AG20443 (cell line): ENCODE measurements around the gene MTCL1.

ENCODE experiments used
- DNase-seq: peaks from one replicate; pipeline ENCODE4 v3.0.0; 2012; ENCODE audit warnings: low spot score, mixed read lengths

Gene MTCL1

GRCh38 chr18:8771930-8772329 lies 66.6 kb downstream of the MTCL1 start:
- peak; percentile 40 for DNase-seq

DNA sequence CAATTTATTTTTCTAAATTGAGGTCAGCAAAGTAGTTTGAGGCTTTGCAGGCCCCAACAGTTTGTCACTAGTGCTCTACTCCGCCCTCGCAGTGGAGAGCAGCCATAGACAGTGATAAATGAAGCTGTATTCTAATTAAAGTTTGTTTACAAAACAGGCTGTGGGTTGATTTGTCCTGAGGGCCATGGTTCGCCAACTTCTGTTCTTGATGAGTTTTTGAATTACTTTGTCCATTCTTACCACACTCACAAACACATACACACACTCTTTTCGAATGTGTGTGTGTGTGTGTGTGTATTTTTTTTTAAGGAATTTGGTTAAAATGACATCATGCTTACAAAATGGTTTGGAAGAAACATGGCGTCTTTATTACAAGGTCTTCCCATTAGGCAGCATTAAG lies 68.6 kb downstream of the MTCL1 start:
- DNase-seq, result no peak

- DNase-seq, result no peak
These were observed 70.9 kb downstream of the MTCL1 start for GRCh38 chr18:8776013-8776943.

DNA sequence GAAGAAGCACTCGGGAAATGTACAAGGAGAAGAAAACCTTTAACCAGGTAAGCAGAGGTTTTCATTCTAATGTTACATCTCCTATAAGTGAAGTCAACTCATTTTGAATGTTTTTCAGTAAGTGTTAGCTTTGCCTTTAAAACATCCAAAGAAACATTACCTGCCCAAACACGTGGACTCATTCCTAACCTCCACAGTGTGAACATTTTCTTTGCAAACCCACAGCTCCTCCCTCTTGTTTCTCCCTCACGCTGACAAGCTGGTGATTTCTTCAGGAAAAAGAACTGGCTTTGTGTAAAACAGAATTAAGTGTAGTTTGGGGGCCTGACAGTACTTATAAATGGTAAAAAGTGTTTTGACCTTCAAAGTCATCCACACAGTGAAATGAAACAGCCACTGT lies 72.5 kb downstream of the MTCL1 start:
- no peak for DNase-seq

DNA sequence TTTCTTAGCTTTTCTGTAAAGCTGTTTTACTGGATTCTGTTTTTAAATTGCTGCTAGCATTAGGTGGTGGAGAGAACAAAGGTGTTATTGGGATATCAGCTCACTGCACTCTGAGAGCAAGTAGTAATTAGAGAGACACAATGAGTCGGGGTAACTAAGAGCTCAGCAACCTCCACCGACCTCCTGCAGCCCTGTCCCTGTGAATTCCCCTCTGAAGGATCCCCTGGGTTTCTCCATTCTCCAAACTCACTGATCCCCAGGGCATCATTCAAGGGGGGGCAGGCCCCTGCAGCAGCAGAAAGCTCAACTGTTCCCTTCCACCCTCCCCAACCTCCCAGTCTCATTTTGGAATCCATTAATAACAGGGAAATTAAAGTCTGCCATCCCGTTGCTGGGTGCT lies 73.0 kb downstream of the MTCL1 start:
- no peak for DNase-seq

GRCh38 chr18:8778824-8779223 lies 73.5 kb downstream of the MTCL1 start:
- no peak for DNase-seq

DNA sequence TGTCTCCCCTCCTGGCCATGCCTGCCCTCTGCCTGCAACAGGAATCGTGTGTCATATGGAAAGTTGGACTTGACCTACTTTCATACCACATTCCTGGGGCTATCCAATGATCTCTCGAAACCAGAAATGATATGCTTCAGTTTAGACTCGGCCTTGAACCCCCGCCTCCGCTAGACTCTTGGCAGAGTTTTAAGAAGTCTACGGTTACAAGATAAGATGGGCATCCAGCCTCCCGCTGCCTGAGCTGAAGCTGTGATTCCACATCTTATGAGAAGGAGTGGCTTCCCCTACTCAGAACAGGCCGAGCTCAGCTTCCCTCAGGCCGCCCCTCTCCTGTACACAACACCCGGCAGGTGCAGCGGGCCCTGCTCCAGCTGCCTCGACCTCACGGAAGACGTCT lies 73.9 kb downstream of the MTCL1 start:
- DNase-seq, result no peak

- no peak for DNase-seq
These were observed 74.9 kb downstream of the MTCL1 start for GRCh38 chr18:8780227-8780626.

GRCh38 chr18:8781671-8782070 lies 76.3 kb downstream of the MTCL1 start:
- DNase-seq, result no peak

GRCh38 chr18:8783335-8783993 lies 78.1 kb downstream of the MTCL1 start:
- no peak for DNase-seq

DNA sequence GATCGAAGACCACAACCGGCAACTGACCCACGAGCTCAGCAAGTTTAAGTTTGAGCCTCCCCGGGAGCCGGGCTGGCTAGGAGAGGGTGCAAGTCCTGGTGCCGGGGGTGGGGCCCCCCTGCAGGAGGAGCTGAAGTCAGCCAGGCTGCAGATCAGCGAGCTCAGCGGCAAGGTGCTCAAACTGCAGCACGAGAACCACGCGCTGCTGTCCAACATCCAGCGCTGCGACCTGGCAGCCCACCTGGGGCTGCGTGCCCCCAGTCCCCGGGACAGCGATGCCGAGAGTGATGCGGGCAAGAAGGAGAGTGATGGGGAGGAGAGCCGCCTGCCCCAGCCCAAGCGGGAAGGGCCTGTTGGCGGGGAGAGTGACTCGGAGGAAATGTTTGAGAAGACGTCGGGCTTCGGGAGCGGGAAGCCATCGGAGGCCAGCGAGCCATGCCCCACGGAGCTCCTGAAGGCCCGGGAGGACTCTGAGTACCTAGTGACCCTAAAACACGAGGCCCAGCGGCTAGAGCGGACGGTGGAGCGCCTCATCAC lies 78.7 kb downstream of the MTCL1 start:
- no peak for DNase-seq

DNA sequence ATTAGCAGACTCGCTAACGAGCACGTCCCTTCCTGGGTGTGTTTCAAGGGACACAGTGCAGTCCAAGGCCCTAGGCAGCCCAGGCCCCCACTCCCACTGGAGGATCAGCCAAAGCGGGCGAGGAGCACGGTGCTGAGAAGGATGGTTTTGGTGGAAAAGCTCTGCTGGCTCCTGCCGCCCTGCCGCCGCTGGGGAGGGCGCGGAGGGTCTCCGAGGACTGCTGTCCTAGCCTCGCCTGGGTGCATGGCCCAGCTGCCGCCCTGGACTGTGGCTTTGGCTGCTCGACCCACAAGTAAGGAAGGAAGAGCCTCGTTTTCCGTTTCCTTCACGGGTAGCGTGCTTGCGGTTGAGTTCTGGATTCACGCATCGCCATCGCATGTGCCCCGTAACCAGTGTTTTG lies 79.9 kb downstream of the MTCL1 start:
- DNase-seq, result no peak

- no peak for DNase-seq
These were observed 80.6 kb downstream of the MTCL1 start for GRCh38 chr18:8785855-8786482.

GRCh38 chr18:8786483-8787370 lies 81.4 kb downstream of the MTCL1 start:
- DNase-seq, result no peak

DNA sequence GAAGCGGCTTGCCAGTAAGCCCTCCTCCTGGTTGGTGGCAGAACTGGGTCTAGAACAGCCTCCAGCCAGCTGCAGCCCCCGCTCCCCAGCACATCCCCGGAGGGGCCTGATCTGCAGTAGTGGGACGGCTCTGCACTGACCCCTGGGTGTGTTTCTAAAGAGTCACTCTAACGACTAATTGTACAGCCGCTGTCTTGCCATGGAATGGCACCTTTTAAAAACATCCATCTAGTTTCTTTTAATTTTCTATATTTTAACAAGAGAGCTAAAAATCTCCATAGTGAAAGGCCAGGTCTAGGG lies 82.0 kb downstream of the MTCL1 start:
- no peak for DNase-seq

- DNase-seq, result no peak
These were observed 82.4 kb downstream of the MTCL1 start for GRCh38 chr18:8787794-8788193.

- DNase-seq, result no peak
These were observed 83.4 kb downstream of the MTCL1 start for GRCh38 chr18:8788503-8789429.

DNA sequence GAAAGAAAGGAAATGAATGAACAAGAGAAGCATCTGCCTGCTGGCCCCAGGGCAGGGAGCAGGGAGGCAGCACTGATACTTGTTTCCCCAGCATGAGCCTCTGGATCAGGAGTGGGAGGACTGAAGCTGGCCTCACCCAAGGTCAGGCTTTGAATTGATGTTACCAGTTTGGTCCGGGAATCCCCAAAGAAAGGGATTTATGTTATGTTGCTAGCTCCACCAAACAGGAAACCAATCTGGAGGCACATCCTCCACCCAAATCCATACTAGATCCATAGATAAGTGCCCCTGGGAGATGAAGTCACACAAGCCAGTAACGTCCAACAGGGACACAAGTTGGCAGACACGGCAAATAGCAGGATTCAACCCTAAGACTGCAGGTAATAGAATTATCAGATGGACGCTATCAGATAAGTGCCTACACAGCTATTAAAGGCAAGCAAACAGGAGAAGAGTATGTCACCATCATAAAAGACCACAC lies 85.9 kb downstream of the MTCL1 start:
- no peak for DNase-seq

DNA sequence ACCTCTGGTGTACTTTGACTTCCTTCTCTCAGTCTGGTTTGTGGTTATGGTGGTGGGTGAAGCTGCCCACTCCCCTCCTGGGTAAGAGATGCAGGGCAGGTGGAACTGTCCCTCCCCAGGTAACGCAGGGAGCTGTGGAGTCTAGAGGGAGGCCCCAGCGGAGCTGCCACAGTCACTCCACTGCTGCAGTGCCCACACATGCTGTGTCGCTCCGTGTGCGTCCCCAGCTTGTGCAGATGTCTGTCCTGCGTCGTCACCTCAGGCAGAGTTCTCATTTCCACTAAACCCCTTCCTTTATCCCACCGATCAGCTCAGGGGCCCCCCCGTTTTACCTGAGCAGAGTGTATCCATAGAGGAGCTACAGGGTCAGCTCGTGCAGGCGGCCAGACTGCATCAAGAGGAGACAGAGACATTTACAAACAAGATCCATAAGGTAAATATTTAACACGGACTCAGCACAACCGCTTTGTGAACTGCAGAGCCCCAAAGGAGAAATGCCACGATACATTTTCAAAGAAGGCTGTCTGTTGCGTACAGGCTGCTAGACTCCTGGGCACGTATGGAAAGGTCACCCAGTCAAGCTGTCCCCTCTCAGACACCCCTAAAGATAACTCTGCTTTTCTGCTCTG lies 87.4 kb downstream of the MTCL1 start:
- DNase-seq, result no peak
